ENCODE results near the gene PTPRG. TPM values are rescaled to one million over a fixed set of nuclear protein-coding genes. Genes with fewer than 3 reads are reported as not detected.
A peak's percentile ranks its signal among the peaks of the same experiment; 100 is the strongest.

PTPRG gene
- total and polyA plus RNA-seq, 2 donors (not counting 3 experiments of a cell fraction or from before 2014, with no cell fraction given), result 8.9 to 39.1 TPM

GRCh38 chr3:62022312-62022711, 460.9 kb downstream of the PTPRG start:
- FAIRE-seq (no peak), DNase-seq (ENCODE audit: low read depth, low spot score) (peak; percentile 3)
- H3K27me3 ChIP-seq (ENCODE audit: control insufficient read depth in 2 of 2, insufficient read depth in 2 of 2, low read length in 2 of 2), result no peaks in the 10 kb centered on the region
- H3K4me3 ChIP-seq (replicated peaks in 1 of 3; ENCODE audit: insufficient read depth in 1 of 3, low read depth in 1 of 3, low read length in 3 of 3), result no peak overlapping the region
- no peak overlapping the region for H3K27ac ChIP-seq (ENCODE audit: insufficient read depth, low read depth, low read length)
- H3K9ac ChIP-seq (replicated peaks; ENCODE audit: extremely low read depth, insufficient read depth, low read length), result no peak overlapping the region
- no peak overlapping the region for H3K4me2 ChIP-seq (ENCODE audit: insufficient read depth, low read length)
- no peaks in the 10 kb centered on the region for H3K79me2 ChIP-seq (ENCODE audit: control insufficient read depth, insufficient read depth, low read length)
- no peaks in the 10 kb centered on the region for H3K9me1 ChIP-seq (replicated peaks; ENCODE audit: control insufficient read depth, extremely low read depth, insufficient read depth, low read length)
- TF ChIP-seq POLR2AphosphoS5 (IDR thresholded peaks at IDR 0.05; ENCODE audit: insufficient read depth, low read depth, low read length) (no peak), MAX (IDR thresholded peaks at IDR 0.05; ENCODE audit: insufficient read depth, insufficient read length) (no peak), JUN (IDR thresholded peaks at IDR 0.05; ENCODE audit: borderline replicate concordance, insufficient read depth, insufficient read length, low read depth) (no peak), CTCF (IDR thresholded peaks at IDR 0.05; ENCODE audit: extremely low read depth in 1 of 2, insufficient read depth in 1 of 2, low read depth in 1 of 2, low read length in 2 of 2) (no peak), FOS (IDR thresholded peaks at IDR 0.05; ENCODE audit: borderline replicate concordance, insufficient read depth, low read length) (no peak), MYC (IDR thresholded peaks at IDR 0.05; ENCODE audit: low read depth, low read length) (no peak), POLR2A (IDR thresholded peaks at IDR 0.05; ENCODE audit: low read depth, low read length) (no peak), EZH2 (IDR thresholded peaks at IDR 0.05; ENCODE audit: borderline replicate concordance, low read depth, low read length, severe bottlenecking) (no peak), GATA2 (IDR thresholded peaks at IDR 0.05; ENCODE audit: insufficient read depth, insufficient read length, low read depth, low read length) (no peak)
- CTCF ChIA-PET, result no interaction called here
- peaks cover 29% of the 10 kb centered on the region for H3K4me1 ChIP-seq (ENCODE audit: control insufficient read depth, extremely low read depth, insufficient read depth, low read length)
- dilution Hi-C loops (cut with MboI; ENCODE audit: extremely low pct_ligation_motif_present, low sequenced_read_pairs), result no loop called here
- no peaks in the 10 kb centered on the region for H3K9me3 ChIP-seq (replicated peaks; ENCODE audit: control insufficient read depth, insufficient read depth, low read length)
- H2AFZ ChIP-seq (ENCODE audit: low read depth, low read length), result no peak overlapping the region
- POLR2A ChIA-PET, result no interaction called here
- intact Hi-C loops (cut with micrococcal nuclease), result no loop called here
- BruUV-seq (replicated peaks), result no TSS peak
- H4K20me1 ChIP-seq (replicated peaks; ENCODE audit: control insufficient read depth, extremely low read depth, insufficient read depth, low read length), result no peaks in the 10 kb centered on the region
- no peaks in the 10 kb centered on the region for H3K36me3 ChIP-seq (ENCODE audit: control insufficient read depth in 2 of 2, extremely low read depth in 1 of 2, insufficient read depth in 2 of 2, low read length in 2 of 2)
